Gastrocnemius medialis (tissue), 4 donors: ENCODE measurements around the gene VAV2. TPM values are rescaled to one million over a fixed set of nuclear protein-coding genes. Genes with fewer than 3 reads are reported as not detected.

Experiments used
- ATAC-seq, 2 donors: fragments of 150-250 bp; one replicate each; pipeline ENCODE4 v1.9.1; 2016
- DNase-seq, 2 donors: peaks; one replicate each; pipeline ENCODE4 v3.0.0-alpha.2; 2019
- H3K27ac ChIP-seq, 4 donors: fragments of 200-600 bp; sonication (generic); 1 replicate in 1 of 4; 2 replicates in 3 of 4; pipeline ENCODE4 v1.5.1; 2016 to 2018; ENCODE audit warnings: mild to moderate bottlenecking in 2 of 4, moderate library complexity in 1 of 4
- H3K27me3 ChIP-seq, 3 donors: fragments of 200-600 bp; sonication (generic) in 2 of 3; 1 replicate in 1 of 3; 2 replicates in 2 of 3; pipeline versions ENCODE4 v1.5.1 to v1.6.0; 2016 to 2019; ENCODE audit warnings: mild to moderate bottlenecking in 1 of 3, moderate library complexity in 1 of 3
- H3K36me3 ChIP-seq, 2 donors: fragments of 200-600 bp; sonication (generic) in 1 of 2; one replicate each; pipeline ENCODE4 v1.5.1; 2017 to 2018
- H3K4me1 ChIP-seq, 2 donors: fragments of 200-600 bp; sonication (generic) in 1 of 2; one replicate each; pipeline ENCODE4 v1.5.1; 2016 to 2017; ENCODE audit warnings: mild to moderate bottlenecking in 2 of 2
- H3K4me3 ChIP-seq, 4 donors: fragments of 200-600 bp; sonication (generic) in 3 of 4; 1 replicate in 1 of 4; 2 replicates in 3 of 4; pipeline ENCODE4 v1.5.1; 2016 to 2019; ENCODE audit warnings: mild to moderate bottlenecking in 2 of 4
- H3K9me3 ChIP-seq, 3 donors: fragments of 200-600 bp; sonication (generic) in 2 of 3; 1 replicate in 1 of 3; 2 replicates in 2 of 3; pipeline ENCODE4 v1.5.1; 2016 to 2019
- POLR2A ChIP-seq, 2 donors: fragments of 450-650 bp; IDR thresholded peaks; one replicate each; pipeline ENCODE4 v1.6.1; 2017; ENCODE audit warnings: antibody characterized with exemption in 2 of 2, mild to moderate bottlenecking in 2 of 2, moderate library complexity in 2 of 2
- in situ Hi-C, 4 donors: fragments of 200-750 bp; cut with MboI; loops; one replicate each; pipeline versions ENCODE4 v1.15.0 to v1.8.0; 2017; ENCODE audit warnings: low sequenced_read_pairs in 4 of 4
- intact Hi-C: fragments of 100-400 bp; cut with DNase I; formaldehyde crosslinking; loops from one replicate; pipeline ENCODE4 v1.15.1; 2023; ENCODE audit warnings: low total_unique reads
- total RNA-seq, 4 donors: library from RNA; depleted of rRNA; stranded (reverse); fragments of >200 nt; gene quantifications; one replicate each; pipeline versions ENCODE4 v1.1.0 to v1.2.3, GENCODE V29; 2016
- TF ChIP-seq, protein P1 (sequence below), 5 experiments: fragments of 450-650 bp in 3 of 5; fragments of 200-600 bp in 2 of 5; sonication (generic) in 2 of 5; IDR thresholded peaks in 4 of 5; conservative IDR thresholded peaks in 1 of 5; 1 replicate in 4 of 5; 2 replicates in 1 of 5; pipeline ENCODE4 v1.5.1; 2016 to 2019; ENCODE audit warnings: antibody characterized with exemption in 5 of 5, mild to moderate bottlenecking in 3 of 5, moderate library complexity in 3 of 5

VAV2 gene
- total RNA-seq, 4 donors from 2014 or later = 0.51 to 1.2 (median 0.97) TPM

GRCh38 chr9:133763272-133764183 is 228.6 kb downstream of the VAV2 start:
- in situ Hi-C loops = no loop called here

GRCh38 chr9:133762488-133763271 is 229.4 kb downstream of the VAV2 start:
- Histone ChIP-seq H3K9me3 (peaks cover 0 to 9% (median 0%) of the 10 kb centered on the region in 3 donors), H3K4me3 (no peak overlapping the region), H3K36me3 (no peaks in the 10 kb centered on the region), H3K27ac (no peak overlapping the region), H3K4me1 (no peaks in the 10 kb centered on the region), H3K27me3 (no peaks in the 10 kb centered on the region)
- ATAC-seq (no peak), DNase-seq (peak in 1 of 2 donors; percentile 2)
- intact Hi-C loops (no loop called here), in situ Hi-C loops (no loop called here)
- TF ChIP-seq POLR2A (IDR thresholded peaks at IDR 0.05) = no peak
- TF ChIP-seq, protein P1, sequence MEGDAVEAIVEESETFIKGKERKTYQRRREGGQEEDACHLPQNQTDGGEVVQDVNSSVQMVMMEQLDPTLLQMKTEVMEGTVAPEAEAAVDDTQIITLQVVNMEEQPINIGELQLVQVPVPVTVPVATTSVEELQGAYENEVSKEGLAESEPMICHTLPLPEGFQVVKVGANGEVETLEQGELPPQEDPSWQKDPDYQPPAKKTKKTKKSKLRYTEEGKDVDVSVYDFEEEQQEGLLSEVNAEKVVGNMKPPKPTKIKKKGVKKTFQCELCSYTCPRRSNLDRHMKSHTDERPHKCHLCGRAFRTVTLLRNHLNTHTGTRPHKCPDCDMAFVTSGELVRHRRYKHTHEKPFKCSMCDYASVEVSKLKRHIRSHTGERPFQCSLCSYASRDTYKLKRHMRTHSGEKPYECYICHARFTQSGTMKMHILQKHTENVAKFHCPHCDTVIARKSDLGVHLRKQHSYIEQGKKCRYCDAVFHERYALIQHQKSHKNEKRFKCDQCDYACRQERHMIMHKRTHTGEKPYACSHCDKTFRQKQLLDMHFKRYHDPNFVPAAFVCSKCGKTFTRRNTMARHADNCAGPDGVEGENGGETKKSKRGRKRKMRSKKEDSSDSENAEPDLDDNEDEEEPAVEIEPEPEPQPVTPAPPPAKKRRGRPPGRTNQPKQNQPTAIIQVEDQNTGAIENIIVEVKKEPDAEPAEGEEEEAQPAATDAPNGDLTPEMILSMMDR (IDR thresholded peaks at IDR 0.05 in 4 of 5, conservative IDR thresholded peaks at IDR 0.05 in 1 of 5) = no peak

More at GRCh38 chr9:133763272-133764183, 228.6 kb downstream of the VAV2 start:
- no peak overlapping the region for H3K4me3 ChIP-seq
- H3K27ac ChIP-seq = no peak overlapping the region
- H3K4me1 ChIP-seq = no peaks in the 10 kb centered on the region
- ATAC-seq (no peak), DNase-seq (no peak)
- no peaks in the 10 kb centered on the region for H3K27me3 ChIP-seq
- peaks cover 0 to 9% (median 0%) of the 10 kb centered on the region in 3 donors for H3K9me3 ChIP-seq
- TF ChIP-seq, protein P1 (IDR thresholded peaks at IDR 0.05 in 4 of 5, conservative IDR thresholded peaks at IDR 0.05 in 1 of 5) = no peak
- TF ChIP-seq POLR2A (IDR thresholded peaks at IDR 0.05) = no peak
- no peaks in the 10 kb centered on the region for H3K36me3 ChIP-seq
- intact Hi-C loops = no loop called here

DNA sequence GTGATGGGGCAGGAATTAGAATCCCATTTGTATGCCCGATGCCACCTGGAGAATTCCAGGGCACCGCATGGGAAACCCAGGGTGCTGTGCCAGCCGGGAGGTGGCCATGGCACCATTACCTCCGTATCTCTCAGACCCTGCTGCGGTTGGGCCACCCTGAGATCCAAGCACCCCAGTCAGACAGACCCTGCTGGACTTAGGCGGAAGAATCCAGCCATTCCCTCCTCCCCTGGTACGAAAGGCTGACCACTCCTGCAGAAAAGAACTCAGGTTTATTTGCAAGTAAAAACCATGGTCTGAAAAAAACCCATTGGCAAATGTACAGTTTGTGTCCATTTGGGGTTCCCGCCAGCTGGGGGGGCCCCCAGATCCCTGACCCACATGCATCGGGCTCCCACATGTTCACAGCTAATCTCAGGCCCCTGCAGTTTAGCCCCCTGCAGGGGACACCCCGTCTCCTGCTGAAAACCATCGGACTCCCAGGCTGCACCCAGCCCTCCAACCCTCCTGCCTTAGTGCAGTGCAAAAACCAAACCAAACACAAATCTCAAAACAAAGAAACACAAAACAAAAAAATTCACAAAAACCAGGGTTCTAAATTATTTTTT is 230.4 kb downstream of the VAV2 start:
- no peaks in the 10 kb centered on the region for H3K4me1 ChIP-seq
- ATAC-seq (no peak), DNase-seq (peak in 1 of 2 donors; percentile 2)
- intact Hi-C loops = no loop called here
- H3K9me3 ChIP-seq = no peaks in the 10 kb centered on the region
- in situ Hi-C loops = no loop called here
- no peaks in the 10 kb centered on the region for H3K27me3 ChIP-seq
- no peak for TF ChIP-seq POLR2A (IDR thresholded peaks at IDR 0.05)
- TF ChIP-seq, protein P1 (IDR thresholded peaks at IDR 0.05 in 4 of 5, conservative IDR thresholded peaks at IDR 0.05 in 1 of 5) = no peak
- no peak overlapping the region for H3K4me3 ChIP-seq
- no peak overlapping the region for H3K27ac ChIP-seq
- no peaks in the 10 kb centered on the region for H3K36me3 ChIP-seq

- no peaks in the 10 kb centered on the region for H3K27me3 ChIP-seq
- H3K4me1 ChIP-seq = no peaks in the 10 kb centered on the region
- H3K36me3 ChIP-seq = no peaks in the 10 kb centered on the region
- no peak overlapping the region for H3K27ac ChIP-seq
- DNase-seq = no peak
- no peak for TF ChIP-seq POLR2A (IDR thresholded peaks at IDR 0.05)
- TF ChIP-seq, protein P1 (IDR thresholded peaks at IDR 0.05 in 4 of 5, conservative IDR thresholded peaks at IDR 0.05 in 1 of 5) = no peak
- H3K9me3 ChIP-seq = no peaks in the 10 kb centered on the region
- no peak overlapping the region for H3K4me3 ChIP-seq
- intact Hi-C loops (no loop called here), in situ Hi-C loops (no loop called here)
- no peak for ATAC-seq
These were observed 231.3 kb downstream of the VAV2 start for GRCh38 chr9:133760713-133761290.
